ENCODE measurements around the gene TNFRSF11A.

The TNFRSF11A gene

DNA sequence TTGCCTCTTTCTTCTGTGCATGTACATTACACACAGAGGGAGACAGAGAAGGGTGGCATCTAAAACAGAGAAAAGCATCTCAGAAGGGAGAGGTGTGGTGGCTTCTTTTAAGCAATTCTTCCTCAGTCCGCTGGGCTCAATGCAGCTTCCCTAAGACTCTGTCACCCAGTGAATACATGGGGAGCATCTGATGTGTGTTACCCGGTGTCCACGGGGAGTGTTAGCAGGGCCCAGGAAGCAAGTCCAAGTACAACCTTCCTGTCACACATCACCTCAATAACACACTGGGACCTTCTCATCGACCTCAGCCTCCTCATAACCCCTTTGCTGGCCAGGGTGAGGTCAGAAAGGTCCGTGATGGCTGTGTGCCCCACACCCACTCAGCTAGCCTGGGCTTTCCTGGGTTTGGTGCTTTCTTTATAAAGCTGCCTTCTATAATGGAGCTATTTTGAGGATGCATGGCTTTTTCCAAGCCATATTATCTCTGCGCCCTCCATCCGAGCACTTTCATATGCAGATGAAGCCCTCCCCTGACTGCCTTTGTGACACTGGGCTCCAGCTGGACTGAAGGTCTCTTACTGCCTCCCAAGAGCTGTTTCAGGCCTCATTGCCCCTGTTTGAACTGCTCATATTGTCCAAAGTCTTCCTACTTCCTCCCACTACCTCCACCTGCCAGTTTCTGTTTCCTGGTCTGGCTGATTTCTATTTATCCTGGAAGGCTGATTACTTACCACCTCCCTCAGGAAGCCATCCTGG is 21.4 kb downstream of the TNFRSF11A start:
- CTCF ChIA-PET: no interaction called here

DNA sequence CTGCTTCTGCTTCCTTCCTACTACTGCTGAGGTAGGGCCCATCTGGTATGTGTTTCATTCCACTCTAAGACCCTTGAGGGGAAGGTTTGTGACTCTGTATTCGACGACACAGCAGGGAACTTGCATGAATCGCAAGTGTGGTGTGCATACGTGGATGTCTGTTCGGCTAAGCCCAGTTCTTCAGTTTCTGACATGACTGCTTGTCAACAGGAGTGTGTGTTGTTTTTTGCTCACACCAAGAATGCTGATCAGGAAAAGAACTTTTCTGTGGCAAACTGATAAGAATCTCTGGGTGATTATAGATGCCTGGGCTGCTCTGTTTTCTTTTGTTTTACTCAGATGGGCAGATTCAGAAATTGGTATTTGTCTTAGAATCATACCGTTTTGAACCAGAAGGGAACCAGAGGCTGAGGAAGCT is 22.0 kb downstream of the TNFRSF11A start:
- CTCF ChIA-PET: no interaction called here
- POLR2A ChIA-PET (ENCODE audit: low non-redundant PET): no interaction called here
- TF ChIP-seq, protein P1, sequence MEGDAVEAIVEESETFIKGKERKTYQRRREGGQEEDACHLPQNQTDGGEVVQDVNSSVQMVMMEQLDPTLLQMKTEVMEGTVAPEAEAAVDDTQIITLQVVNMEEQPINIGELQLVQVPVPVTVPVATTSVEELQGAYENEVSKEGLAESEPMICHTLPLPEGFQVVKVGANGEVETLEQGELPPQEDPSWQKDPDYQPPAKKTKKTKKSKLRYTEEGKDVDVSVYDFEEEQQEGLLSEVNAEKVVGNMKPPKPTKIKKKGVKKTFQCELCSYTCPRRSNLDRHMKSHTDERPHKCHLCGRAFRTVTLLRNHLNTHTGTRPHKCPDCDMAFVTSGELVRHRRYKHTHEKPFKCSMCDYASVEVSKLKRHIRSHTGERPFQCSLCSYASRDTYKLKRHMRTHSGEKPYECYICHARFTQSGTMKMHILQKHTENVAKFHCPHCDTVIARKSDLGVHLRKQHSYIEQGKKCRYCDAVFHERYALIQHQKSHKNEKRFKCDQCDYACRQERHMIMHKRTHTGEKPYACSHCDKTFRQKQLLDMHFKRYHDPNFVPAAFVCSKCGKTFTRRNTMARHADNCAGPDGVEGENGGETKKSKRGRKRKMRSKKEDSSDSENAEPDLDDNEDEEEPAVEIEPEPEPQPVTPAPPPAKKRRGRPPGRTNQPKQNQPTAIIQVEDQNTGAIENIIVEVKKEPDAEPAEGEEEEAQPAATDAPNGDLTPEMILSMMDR (conservative IDR thresholded peaks at IDR 0.05; ENCODE audit: low read depth): no peak
- H3K27ac ChIP-seq: no peak overlapping the region
- no peak for DNase-seq (ENCODE audit: low spot score)

More for the DNA sequence above, 21.4 kb downstream of the TNFRSF11A start:
- DNase-seq (ENCODE audit: low spot score): no peak
- TF ChIP-seq, protein P1 (conservative IDR thresholded peaks at IDR 0.05; ENCODE audit: low read depth): no peak
- H3K27ac ChIP-seq: no peak overlapping the region
- POLR2A ChIA-PET (ENCODE audit: low non-redundant PET): no interaction called here

DNA sequence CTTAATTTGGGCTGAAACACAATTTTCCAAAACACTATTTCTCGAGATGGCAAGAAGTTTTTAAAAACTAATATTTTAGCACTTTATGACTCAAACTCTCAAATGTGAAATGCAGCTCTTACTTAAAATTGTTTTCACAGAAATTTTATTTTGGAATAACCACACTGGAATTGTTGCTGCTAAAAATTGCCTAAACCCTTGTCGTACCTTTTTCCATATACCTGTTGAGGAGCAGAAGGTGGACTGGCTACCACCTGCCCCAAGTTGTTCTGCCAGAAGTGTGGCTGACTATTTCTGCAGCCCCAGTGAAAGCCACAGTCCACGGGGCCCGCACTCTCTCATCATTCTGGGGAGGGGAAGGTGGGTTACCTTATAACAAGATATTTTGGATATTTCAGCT is 23.4 kb downstream of the TNFRSF11A start:
- ChIA-PET POLR2A (ENCODE audit: low non-redundant PET) (no interaction called here), CTCF (interaction anchor here (0.6 to 1.1 kb wide), 2 partner anchors 9 to 48 kb away, joined by 4 to 7 read pairs; no protein-coding TSS in a partner anchor)
- TF ChIP-seq, protein P1 (conservative IDR thresholded peaks at IDR 0.05; ENCODE audit: low read depth): no peak
- no peak overlapping the region for H3K27ac ChIP-seq
- no peak for DNase-seq (ENCODE audit: low spot score)

DNA sequence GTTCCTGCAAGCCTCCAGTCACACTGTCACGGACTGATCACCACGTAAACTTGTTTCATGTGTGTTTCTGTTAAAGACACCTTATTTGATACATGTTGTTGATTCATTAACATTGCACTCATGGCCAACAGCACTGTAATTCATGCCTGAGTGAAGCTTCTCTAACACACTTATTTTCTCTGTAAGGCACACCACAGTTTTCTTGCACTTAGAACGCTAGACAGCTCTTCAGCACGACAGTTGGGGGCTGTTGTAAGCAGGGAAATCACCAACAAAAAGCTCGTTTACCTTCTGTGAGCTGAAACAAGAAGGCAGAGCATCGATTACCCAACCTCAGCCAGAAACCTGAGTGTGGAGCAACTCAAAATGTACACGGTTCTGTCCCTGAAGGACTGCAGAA is 28.1 kb downstream of the TNFRSF11A start:
- TF ChIP-seq, protein P1 (conservative IDR thresholded peaks at IDR 0.05; ENCODE audit: low read depth): no peak
- DNase-seq (ENCODE audit: low spot score): no peak
- CTCF ChIA-PET: no interaction called here
- POLR2A ChIA-PET (ENCODE audit: low non-redundant PET): no interaction called here
- no peak overlapping the region for H3K27ac ChIP-seq

DNA sequence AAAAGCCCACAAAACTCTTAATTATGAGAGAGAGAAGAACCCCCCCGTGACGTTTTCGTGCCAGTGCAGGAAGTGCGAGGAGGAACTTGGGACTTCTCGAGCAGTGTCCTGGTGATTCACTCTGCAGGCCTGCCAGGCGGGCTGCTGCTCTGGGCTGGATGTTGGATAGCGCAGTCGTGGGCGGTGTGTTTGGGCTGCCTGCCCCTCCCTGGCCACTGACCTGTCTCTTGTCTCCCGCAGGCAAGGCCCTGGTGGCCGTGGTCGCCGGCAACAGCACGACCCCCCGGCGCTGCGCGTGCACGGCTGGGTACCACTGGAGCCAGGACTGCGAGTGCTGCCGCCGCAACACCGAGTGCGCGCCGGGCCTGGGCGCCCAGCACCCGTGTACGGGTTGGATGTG is 29.0 kb downstream of the TNFRSF11A start:
- DNase-seq (ENCODE audit: low spot score): no peak
- CTCF ChIA-PET: no interaction called here
- TF ChIP-seq, protein P1 (conservative IDR thresholded peaks at IDR 0.05; ENCODE audit: low read depth): no peak
- POLR2A ChIA-PET (ENCODE audit: low non-redundant PET): no interaction called here
- H3K27ac ChIP-seq: no peak overlapping the region

DNA sequence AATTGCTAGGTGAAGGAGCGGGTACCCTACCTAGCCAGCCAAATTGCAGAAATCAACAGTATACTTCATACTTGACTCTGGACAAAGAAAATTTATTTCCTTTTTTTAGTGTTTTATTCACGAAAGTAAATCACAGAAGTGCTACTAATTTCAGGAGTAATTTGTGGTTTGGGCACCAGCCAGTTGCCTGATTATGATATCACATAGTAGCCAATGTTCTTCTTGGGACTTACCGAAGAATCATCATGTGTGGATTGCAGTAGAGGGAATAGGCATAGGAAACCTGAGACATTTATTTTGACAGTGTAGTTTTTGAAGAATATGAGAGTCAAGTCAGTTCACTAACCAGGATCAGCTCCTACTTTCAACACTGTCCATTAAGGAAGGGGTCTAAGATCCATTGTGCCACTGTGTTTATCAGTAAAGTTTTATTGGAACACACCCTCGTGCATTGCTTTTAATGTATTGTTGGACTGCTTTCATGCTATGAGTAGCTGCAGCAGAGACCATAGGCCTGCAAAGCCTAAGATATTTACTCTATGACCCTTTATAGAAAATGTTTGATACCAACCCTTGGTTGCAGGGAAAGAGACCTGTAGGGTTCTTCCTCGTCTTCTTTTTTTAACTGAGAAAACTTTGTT is 32.1 kb downstream of the TNFRSF11A start:
- CTCF ChIA-PET: no interaction called here
- no peak for DNase-seq (ENCODE audit: low spot score)
- POLR2A ChIA-PET (ENCODE audit: low non-redundant PET): no interaction called here
- no peak overlapping the region for H3K27ac ChIP-seq
- TF ChIP-seq, protein P1 (conservative IDR thresholded peaks at IDR 0.05; ENCODE audit: low read depth): no peak

Data from RWPE1 (cell line).